ENCODE results near the gene NUDT3. TPM values are rescaled to one million over a fixed set of nuclear protein-coding genes. Genes with fewer than 3 reads are reported as not detected.

NUDT3 gene
- total and polyA plus RNA-seq, 9 of the 15 experiments (the other 6 are each of a cell fraction or from before 2014, with no cell fraction given) = 5.4 to 81.2 (median 56.4) TPM

GRCh38 chr6:34247481-34248197 lies 144.8 kb downstream of the NUDT3 start (continued):
- TF ChIP-seq DDX20 (tag; IDR thresholded peaks at IDR 0.05; ENCODE audit: low read depth) (no peak), ZNF324 (CRISPR knock-in tag; IDR thresholded peaks at IDR 0.05) (no peak), ZBTB9 (CRISPR knock-in tag; IDR thresholded peaks at IDR 0.05) (no peak), TCF3 (CRISPR knock-in tag; IDR thresholded peaks at IDR 0.05) (peak; percentile 66), CTCF (IDR thresholded peaks at IDR 0.05 in 2 of 3, conservative IDR thresholded peaks at IDR 0.05 in 1 of 3; ENCODE audit: insufficient read depth in 2 of 3, low read depth in 1 of 3, low read length in 3 of 3) (peak; percentile 22 to 48 (median 47); a peak in 3 of 6 replicates), MYNN (IDR thresholded peaks at IDR 0.05) (0 out of 2 replicates have a peak, but pooled peaks have one; percentile 44), MYNN (CRISPR knock-in tag; IDR thresholded peaks at IDR 0.05) (no peak), KLF10 (CRISPR knock-in tag; IDR thresholded peaks at IDR 0.05) (no peak), SMARCE1 (IDR thresholded peaks at IDR 0.05) (peak; percentile 29; the same call in 1 of the 2 replicates), EP300 (IDR thresholded peaks at IDR 0.05; ENCODE audit: low read length) (peak; percentile 25; the same call in 1 of the 2 replicates), BDP1 (IDR thresholded peaks at IDR 0.05; ENCODE audit: insufficient read depth, insufficient read length) (no peak), TAL1 (IDR thresholded peaks at IDR 0.05) (peak; percentile 51), NCOR1 (IDR thresholded peaks at IDR 0.05) (peak; percentile 27; the same call in 1 of the 2 replicates), ATF7 (IDR thresholded peaks at IDR 0.05) (no peak), ELF4 (CRISPR knock-in tag; IDR thresholded peaks at IDR 0.05) (no peak), ZBTB7A (IDR thresholded peaks at IDR 0.05; ENCODE audit: borderline replicate concordance, control insufficient read depth, low read depth, low read length) (peak; percentile 76; the same call in 1 of the 2 replicates), ZNF436 (CRISPR knock-in tag; IDR thresholded peaks at IDR 0.05) (no peak), ZHX1 (conservative IDR thresholded peaks at IDR 0.05; ENCODE audit: low read length) (no peak), KAT2B (IDR thresholded peaks at IDR 0.05; ENCODE audit: low read depth, low read length) (no peak)
